Endothelial cell of umbilical vein (primary cell): ENCODE results near the gene SLC26A2. TPM values are rescaled to one million over a fixed set of nuclear protein-coding genes. Genes with fewer than 3 reads are reported as not detected.

Experiments used
- BruUV-seq: library from RNA; stranded (reverse); fragments of 400-500 nt; replicated peaks from 2 replicates; lab custom pipeline; 2021; lab: Mats Ljungman, UMichigan
- CTCF ChIA-PET: fragments of 300-600, 350-600 bp; sonication (Branson Sonifier 250); formaldehyde crosslinking; loops from one replicate; lab custom pipeline; 2021; ENCODE audit warnings: antibody characterized with exemption, inconsistent platforms; lab: Charles Lee
- POLR2A ChIA-PET: fragments of 300-600, 350-600 bp; sonication (Branson Sonifier 250); formaldehyde crosslinking; loops from one replicate; lab custom pipeline; 2021; ENCODE audit warnings: antibody characterized with exemption, inconsistent platforms; lab: Charles Lee
- DNase-seq: peaks from one replicate; pipeline ENCODE4 v3.0.0-alpha.2; 2011; ENCODE audit warnings: low read depth, low spot score
- FAIRE-seq: peaks from 2 replicates; lab custom pipeline; 2011; peaks lifted over from hg19 to GRCh38; lab: Jason Lieb, UNC
- H2AFZ ChIP-seq: 2 replicates; pipeline ENCODE4 v1.6.0; 2012; ENCODE audit warnings: low read depth, low read length, control low read depth, inconsistent platforms
- H3K27ac ChIP-seq: 2 replicates; pipeline ENCODE4 v1.5.1; 2011; ENCODE audit warnings: low read depth, mild to moderate bottlenecking, control low read depth, low read length, moderate library complexity; ENCODE audit not compliant: insufficient read depth
- H3K27me3 ChIP-seq, 2 experiments: 2 replicates each; pipeline versions ENCODE4 v1.6.0 to v1.6.1; 2011; ENCODE audit warnings: low read length in 2 of 2, mixed read lengths in 1 of 2; ENCODE audit not compliant: control insufficient read depth in 2 of 2, insufficient read depth in 2 of 2
- H3K36me3 ChIP-seq, 2 experiments: 2 replicates in 1 of 2; 3 replicates in 1 of 2; pipeline ENCODE4 v1.5.1; 2011; ENCODE audit warnings: low read length in 2 of 2, mild to moderate bottlenecking in 1 of 2, moderate library complexity in 1 of 2; ENCODE audit not compliant: control insufficient read depth in 2 of 2, insufficient read depth in 2 of 2; ENCODE audit errors: extremely low read depth in 1 of 2
- H3K4me1 ChIP-seq: 3 replicates; pipeline ENCODE4 v1.5.1; 2011; ENCODE audit warnings: mild to moderate bottlenecking, low read length; ENCODE audit not compliant: control insufficient read depth, insufficient read depth; ENCODE audit errors: extremely low read depth
- H3K4me2 ChIP-seq: 2 replicates; pipeline ENCODE4 v1.6.1; 2011; ENCODE audit warnings: low read length, control low read depth, mixed read lengths; ENCODE audit not compliant: insufficient read depth
- H3K4me3 ChIP-seq, 3 experiments: fragments of 200-600 bp in 1 of 3; sonication (generic), shearing (Covaris generic) in 1 of 3; replicated peaks in 1 of 3; 2 replicates each; pipeline ENCODE4 v1.5.1; 2011 to 2016; ENCODE audit warnings: control low read depth in 3 of 3, low read length in 3 of 3, mild to moderate bottlenecking in 2 of 3, inconsistent platforms in 1 of 3, low read depth in 1 of 3, moderate library complexity in 1 of 3; ENCODE audit not compliant: insufficient read depth in 1 of 3
- H3K79me2 ChIP-seq: 2 replicates; pipeline ENCODE4 v1.6.0; 2012; ENCODE audit warnings: low read length, inconsistent platforms; ENCODE audit not compliant: control insufficient read depth, insufficient read depth
- H3K9ac ChIP-seq: replicated peaks from 2 replicates; pipeline ENCODE3; 2011; ENCODE audit warnings: low read length, control low read depth; ENCODE audit not compliant: insufficient read depth; ENCODE audit errors: extremely low read depth
- H3K9me1 ChIP-seq: replicated peaks from 3 replicates; pipeline ENCODE4 v1.6.0; 2011; ENCODE audit warnings: mild to moderate bottlenecking, low read length; ENCODE audit not compliant: control insufficient read depth, insufficient read depth; ENCODE audit errors: extremely low read depth
- H3K9me3 ChIP-seq: replicated peaks from 2 replicates; pipeline ENCODE4 v1.5.1; 2012; ENCODE audit warnings: low read length, inconsistent platforms; ENCODE audit not compliant: control insufficient read depth, insufficient read depth
- H4K20me1 ChIP-seq: replicated peaks from 2 replicates; pipeline ENCODE3; 2011; ENCODE audit warnings: mild to moderate bottlenecking, low read length; ENCODE audit not compliant: control insufficient read depth, insufficient read depth; ENCODE audit errors: extremely low read depth
- GATA2 ChIP-seq: IDR thresholded peaks from 2 replicates; pipeline ENCODE4 v1.7.0; 2011; ENCODE audit warnings: low read depth, mild to moderate bottlenecking, moderate library complexity, mixed read lengths, low read length; ENCODE audit not compliant: insufficient read length, insufficient read depth
- JUN ChIP-seq: IDR thresholded peaks from 2 replicates; pipeline ENCODE4 v1.6.1; 2011; ENCODE audit warnings: borderline replicate concordance, low read depth; ENCODE audit not compliant: insufficient read length, insufficient read depth
- MYC ChIP-seq: IDR thresholded peaks from one replicate; pipeline ENCODE4 v1.6.1; 2011; ENCODE audit warnings: mild to moderate bottlenecking, low read depth, low read length
- POLR2A ChIP-seq: IDR thresholded peaks from 2 replicates; pipeline ENCODE4 v1.6.1; 2012; ENCODE audit warnings: low read depth, mild to moderate bottlenecking, control low read depth, low read length
- POLR2AphosphoS5 ChIP-seq: IDR thresholded peaks from 2 replicates; pipeline ENCODE4 v1.6.1; 2012; ENCODE audit warnings: low read depth, mild to moderate bottlenecking, control low read depth, low read length, moderate library complexity; ENCODE audit not compliant: insufficient read depth
- dilution Hi-C: fragments of 300-500 bp; cut with MboI; formaldehyde crosslinking; loops from one replicate; pipeline ENCODE4 v1.15.0; 2019; ENCODE audit warnings: low sequenced_read_pairs; ENCODE audit not compliant: extremely low pct_ligation_motif_present
- intact Hi-C: fragments of 100-400 bp; cut with micrococcal nuclease; formaldehyde crosslinking; loops from one replicate; pipeline ENCODE4 v1.10.0; 2022
- polyA plus RNA-seq, 4 experiments: library from polyadenylated mRNA; depleted of rRNA in 3 of 4; stranded (reverse) in 3 of 4; unstranded in 1 of 4; fragments of >200 nt; gene quantifications; 2 replicates each; pipeline versions ENCODE4 v1.2.1 to v1.2.3, GENCODE V29; 2011 to 2012; ENCODE audit warnings: missing spikeins in 1 of 4
- total RNA-seq: library from RNA; stranded (reverse); gene quantifications from 2 replicates; pipeline ENCODE4 v1.2.3, GENCODE V29; 2021
- TF ChIP-seq, protein P1 (sequence below), 2 donors: IDR thresholded peaks; 1 replicate in 1 of 2; 2 replicates in 1 of 2; pipeline ENCODE4 v1.5.1; 2011; ENCODE audit warnings: low read length in 2 of 2, mild to moderate bottlenecking in 2 of 2, moderate library complexity in 2 of 2, control low read depth in 1 of 2, inconsistent platforms in 1 of 2, low read depth in 1 of 2; ENCODE audit not compliant: insufficient read depth in 1 of 2; ENCODE audit errors: extremely low read depth in 1 of 2
- TF ChIP-seq, protein P2 (sequence below): IDR thresholded peaks from 2 replicates; pipeline ENCODE4 v1.6.1; 2011; ENCODE audit not compliant: insufficient read depth, insufficient read length

The SLC26A2 gene
- total and polyA plus RNA-seq, 2 donors (not counting 3 experiments of a cell fraction or from before 2014, with no cell fraction given) = 5.9 to 16.8 TPM

DNA sequence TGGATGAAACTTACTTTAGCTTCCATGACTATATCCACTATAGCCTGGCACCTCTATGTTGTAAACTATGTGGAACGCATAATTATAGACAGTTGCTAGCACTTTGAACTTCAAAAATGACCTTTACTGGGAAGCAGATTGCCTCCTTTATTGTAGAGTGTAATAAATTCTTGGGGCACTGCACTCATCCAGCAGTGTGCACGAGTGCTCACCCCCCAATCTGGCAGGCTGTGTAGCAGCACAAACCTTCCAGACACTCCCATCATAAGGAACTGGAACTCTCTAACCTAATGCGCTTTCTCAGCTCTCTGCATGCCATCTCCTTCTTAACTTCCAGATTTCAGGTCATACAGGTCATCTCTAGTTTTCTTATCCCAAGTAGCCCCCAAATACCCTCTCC is 14.4 kb upstream of the SLC26A2 start:
- dilution Hi-C loops (no loop called here), intact Hi-C loops (no loop called here)
- H3K27me3 ChIP-seq = no peaks in the 10 kb centered on the region
- no peaks in the 10 kb centered on the region for H3K4me1 ChIP-seq
- BruUV-seq = no TSS peak
- no peak overlapping the region for H3K4me3 ChIP-seq
- H3K27ac ChIP-seq = no peak overlapping the region
- no peaks in the 10 kb centered on the region for H3K9me1 ChIP-seq
- TF ChIP-seq GATA2 = no peak
- TF ChIP-seq, protein P1, sequence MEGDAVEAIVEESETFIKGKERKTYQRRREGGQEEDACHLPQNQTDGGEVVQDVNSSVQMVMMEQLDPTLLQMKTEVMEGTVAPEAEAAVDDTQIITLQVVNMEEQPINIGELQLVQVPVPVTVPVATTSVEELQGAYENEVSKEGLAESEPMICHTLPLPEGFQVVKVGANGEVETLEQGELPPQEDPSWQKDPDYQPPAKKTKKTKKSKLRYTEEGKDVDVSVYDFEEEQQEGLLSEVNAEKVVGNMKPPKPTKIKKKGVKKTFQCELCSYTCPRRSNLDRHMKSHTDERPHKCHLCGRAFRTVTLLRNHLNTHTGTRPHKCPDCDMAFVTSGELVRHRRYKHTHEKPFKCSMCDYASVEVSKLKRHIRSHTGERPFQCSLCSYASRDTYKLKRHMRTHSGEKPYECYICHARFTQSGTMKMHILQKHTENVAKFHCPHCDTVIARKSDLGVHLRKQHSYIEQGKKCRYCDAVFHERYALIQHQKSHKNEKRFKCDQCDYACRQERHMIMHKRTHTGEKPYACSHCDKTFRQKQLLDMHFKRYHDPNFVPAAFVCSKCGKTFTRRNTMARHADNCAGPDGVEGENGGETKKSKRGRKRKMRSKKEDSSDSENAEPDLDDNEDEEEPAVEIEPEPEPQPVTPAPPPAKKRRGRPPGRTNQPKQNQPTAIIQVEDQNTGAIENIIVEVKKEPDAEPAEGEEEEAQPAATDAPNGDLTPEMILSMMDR (IDR thresholded peaks at IDR 0.05; ENCODE audit: extremely low read depth in 1 of 2, insufficient read depth in 1 of 2, low read depth in 1 of 2, low read length in 2 of 2) = no peak
- no peak for TF ChIP-seq MYC
- no peak overlapping the region for H3K9ac ChIP-seq
- FAIRE-seq (no peak), DNase-seq (no peak)
- no peak overlapping the region for H2AFZ ChIP-seq
- no peaks in the 10 kb centered on the region for H3K9me3 ChIP-seq
- ChIA-PET POLR2A (no interaction called here), CTCF (interaction anchor here (1.5 to 2.0 kb wide), 2 partner anchors 12 to 279 kb away, joined by 4 to 8 read pairs; no protein-coding TSS in a partner anchor)
- H3K4me2 ChIP-seq = no peak overlapping the region
- H4K20me1 ChIP-seq = no peaks in the 10 kb centered on the region
- H3K79me2 ChIP-seq = no peaks in the 10 kb centered on the region
- no peaks in the 10 kb centered on the region for H3K36me3 ChIP-seq

DNA sequence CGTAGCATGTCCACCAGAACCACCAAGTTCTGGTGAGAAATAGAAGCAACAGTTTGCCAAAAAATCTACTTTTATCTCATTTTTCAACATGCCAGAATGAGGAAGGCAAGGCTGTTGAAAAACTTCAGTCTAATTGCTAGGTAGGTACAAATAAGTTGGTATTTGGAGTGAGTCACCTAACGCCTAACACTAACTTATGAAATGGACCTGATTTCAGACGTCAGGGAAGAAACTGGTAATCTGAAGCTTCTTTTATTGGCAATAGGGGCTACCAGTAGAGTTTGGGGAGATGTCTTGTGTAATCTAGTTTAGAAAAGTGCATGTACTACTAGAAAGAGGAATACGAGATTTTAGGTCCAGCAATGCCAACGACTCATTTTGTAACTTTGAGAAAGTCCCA is 11.6 kb upstream of the SLC26A2 start:
- ChIA-PET CTCF (interaction anchor here (1.5 kb wide), 4 partner anchors 10 to 96 kb away, joined by 3 to 9 read pairs (median 6); partner anchors contain the start of gene SLC26A2), POLR2A (no interaction called here)
- TF ChIP-seq POLR2A (no peak), JUN (no peak), POLR2AphosphoS5 (no peak)
- TF ChIP-seq, protein P1 (IDR thresholded peaks at IDR 0.05; ENCODE audit: extremely low read depth in 1 of 2, insufficient read depth in 1 of 2, low read depth in 1 of 2, low read length in 2 of 2) = no peak
- TF ChIP-seq, protein P2, sequence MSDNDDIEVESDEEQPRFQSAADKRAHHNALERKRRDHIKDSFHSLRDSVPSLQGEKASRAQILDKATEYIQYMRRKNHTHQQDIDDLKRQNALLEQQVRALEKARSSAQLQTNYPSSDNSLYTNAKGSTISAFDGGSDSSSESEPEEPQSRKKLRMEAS = no peak
- Histone ChIP-seq H3K9me3 (no peaks in the 10 kb centered on the region), H3K79me2 (no peaks in the 10 kb centered on the region), H3K9ac (no peak overlapping the region), H3K27ac (no peak overlapping the region), H2AFZ (no peak overlapping the region), H4K20me1 (no peaks in the 10 kb centered on the region), H3K4me1 (no peaks in the 10 kb centered on the region), H3K9me1 (no peaks in the 10 kb centered on the region), H3K4me3 (no peak overlapping the region), H3K27me3 (no peaks in the 10 kb centered on the region), H3K4me2 (no peak overlapping the region), H3K36me3 (no peaks in the 10 kb centered on the region)
- dilution Hi-C loops = no loop called here
- FAIRE-seq = no peak
- intact Hi-C loops = no loop called here
- no TSS peak for BruUV-seq
- no peak for DNase-seq
